HEK293 (cell line): Measurements from ENCODE around the gene NELFB.

Source experiments
- KLF16 ChIP-seq: fragments of 450-650 bp; formaldehyde crosslinking; IDR thresholded peaks from 2 replicates; pipeline ENCODE4 v1.5.1; 2017; ENCODE audit warnings: missing biosample characterization, missing genetic modification characterization
- WT1 ChIP-seq: fragments of 450-650 bp; formaldehyde crosslinking; IDR thresholded peaks from 2 replicates; pipeline ENCODE4 v1.5.1; 2016; ENCODE audit warnings: missing biosample characterization, missing genetic modification characterization
- ZBTB1 ChIP-seq: fragments of 450-650 bp; formaldehyde crosslinking; IDR thresholded peaks from 2 replicates; pipeline ENCODE4 v1.5.1; 2016; ENCODE audit warnings: missing biosample characterization, missing genetic modification characterization
- ZBTB20 ChIP-seq: fragments of 450-650 bp; formaldehyde crosslinking; IDR thresholded peaks from 2 replicates; pipeline ENCODE4 v1.5.1; 2016; ENCODE audit warnings: missing biosample characterization, missing genetic modification characterization
- ZFHX2 ChIP-seq: fragments of 450-650 bp; formaldehyde crosslinking; conservative IDR thresholded peaks from 2 replicates; pipeline ENCODE4 v1.5.1; 2016; ENCODE audit warnings: missing biosample characterization, missing genetic modification characterization
- ZFP3 ChIP-seq: fragments of 450-650 bp; formaldehyde crosslinking; IDR thresholded peaks from 2 replicates; pipeline ENCODE4 v1.5.1; 2016; ENCODE audit warnings: low read depth, missing biosample characterization, missing genetic modification characterization
- ZNF138 ChIP-seq: fragments of 450-650 bp; formaldehyde crosslinking; IDR thresholded peaks from 2 replicates; pipeline ENCODE4 v1.5.1; 2016; ENCODE audit warnings: missing biosample characterization, missing genetic modification characterization, borderline replicate concordance
- ZNF155 ChIP-seq: fragments of 450-650 bp; formaldehyde crosslinking; IDR thresholded peaks from 2 replicates; pipeline ENCODE4 v1.5.1; 2016; ENCODE audit warnings: missing biosample characterization, missing genetic modification characterization
- ZNF175 ChIP-seq: fragments of 450-650 bp; formaldehyde crosslinking; IDR thresholded peaks from 2 replicates; pipeline ENCODE4 v1.5.1; 2016; ENCODE audit warnings: missing biosample characterization, missing genetic modification characterization
- ZNF221 ChIP-seq: fragments of 450-650 bp; formaldehyde crosslinking; IDR thresholded peaks from 2 replicates; pipeline ENCODE4 v1.5.1; 2017; ENCODE audit warnings: missing biosample characterization, missing genetic modification characterization, borderline replicate concordance
- ZNF335 ChIP-seq: fragments of 450-650 bp; formaldehyde crosslinking; conservative IDR thresholded peaks from 2 replicates; pipeline ENCODE4 v1.5.1; 2016; ENCODE audit warnings: missing biosample characterization, missing genetic modification characterization
- ZNF423 ChIP-seq: fragments of 450-650 bp; formaldehyde crosslinking; IDR thresholded peaks from 2 replicates; pipeline ENCODE4 v1.5.1; 2016; ENCODE audit warnings: missing biosample characterization, missing genetic modification characterization
- ZNF426 ChIP-seq: fragments of 450-650 bp; formaldehyde crosslinking; IDR thresholded peaks from 2 replicates; pipeline ENCODE4 v1.5.1; 2017; ENCODE audit warnings: missing biosample characterization, missing genetic modification characterization, mild to moderate bottlenecking, inconsistent platforms, moderate library complexity
- ZNF501 ChIP-seq: fragments of 450-650 bp; formaldehyde crosslinking; IDR thresholded peaks from 2 replicates; pipeline ENCODE4 v1.5.1; 2016; ENCODE audit warnings: missing biosample characterization, missing genetic modification characterization
- ZNF510 ChIP-seq: fragments of 450-650 bp; formaldehyde crosslinking; IDR thresholded peaks from 2 replicates; pipeline ENCODE4 v1.5.1; 2018; ENCODE audit warnings: mild to moderate bottlenecking, missing genetic modification characterization, missing biosample characterization; ENCODE audit not compliant: insufficient replicate concordance
- ZNF548 ChIP-seq: fragments of 450-650 bp; formaldehyde crosslinking; IDR thresholded peaks from 2 replicates; pipeline ENCODE4 v1.5.1; 2016; ENCODE audit warnings: missing biosample characterization, missing genetic modification characterization
- ZNF600 ChIP-seq: fragments of 450-650 bp; formaldehyde crosslinking; IDR thresholded peaks from 2 replicates; pipeline ENCODE4 v1.5.1; 2016; ENCODE audit warnings: missing biosample characterization, missing genetic modification characterization
- ZNF621 ChIP-seq: fragments of 450-650 bp; formaldehyde crosslinking; IDR thresholded peaks from 2 replicates; pipeline ENCODE4 v1.5.1; 2017; ENCODE audit warnings: missing biosample characterization, missing genetic modification characterization
- ZNF658 ChIP-seq: fragments of 450-650 bp; formaldehyde crosslinking; IDR thresholded peaks from 2 replicates; pipeline ENCODE4; 2016; ENCODE audit warnings: missing biosample characterization, missing genetic modification characterization
- ZNF701 ChIP-seq: fragments of 450-650 bp; formaldehyde crosslinking; IDR thresholded peaks from 2 replicates; pipeline ENCODE4 v1.5.1; 2016; ENCODE audit warnings: missing biosample characterization, missing genetic modification characterization
- ZNF792 ChIP-seq: fragments of 450-650 bp; formaldehyde crosslinking; IDR thresholded peaks from 2 replicates; pipeline ENCODE4 v1.5.1; 2016; ENCODE audit warnings: missing biosample characterization, missing genetic modification characterization
- TF ChIP-seq, protein P1 (sequence below): fragments of 450-650 bp; formaldehyde crosslinking; IDR thresholded peaks from 2 replicates; pipeline ENCODE4 v1.5.1; 2017; ENCODE audit warnings: missing biosample characterization, missing genetic modification characterization
- TF ChIP-seq, protein P2 (sequence below): fragments of 450-650 bp; formaldehyde crosslinking; conservative IDR thresholded peaks from 2 replicates; pipeline ENCODE4 v1.5.1; 2016; ENCODE audit warnings: low read depth, missing biosample characterization, missing genetic modification characterization
- TF ChIP-seq, protein P3 (sequence below): fragments of 450-650 bp; formaldehyde crosslinking; IDR thresholded peaks from 2 replicates; pipeline ENCODE4 v1.5.1; 2016; ENCODE audit warnings: missing biosample characterization, missing genetic modification characterization
- TF ChIP-seq, protein P4 (sequence below): fragments of 450-650 bp; formaldehyde crosslinking; IDR thresholded peaks from 2 replicates; pipeline ENCODE4 v1.5.1; 2016; ENCODE audit warnings: missing biosample characterization, missing genetic modification characterization
- TF ChIP-seq, protein P5 (sequence below): fragments of 450-650 bp; formaldehyde crosslinking; IDR thresholded peaks from 2 replicates; pipeline ENCODE4 v1.5.1; 2016; ENCODE audit warnings: missing biosample characterization, missing genetic modification characterization, borderline replicate concordance

The NELFB gene

DNA sequence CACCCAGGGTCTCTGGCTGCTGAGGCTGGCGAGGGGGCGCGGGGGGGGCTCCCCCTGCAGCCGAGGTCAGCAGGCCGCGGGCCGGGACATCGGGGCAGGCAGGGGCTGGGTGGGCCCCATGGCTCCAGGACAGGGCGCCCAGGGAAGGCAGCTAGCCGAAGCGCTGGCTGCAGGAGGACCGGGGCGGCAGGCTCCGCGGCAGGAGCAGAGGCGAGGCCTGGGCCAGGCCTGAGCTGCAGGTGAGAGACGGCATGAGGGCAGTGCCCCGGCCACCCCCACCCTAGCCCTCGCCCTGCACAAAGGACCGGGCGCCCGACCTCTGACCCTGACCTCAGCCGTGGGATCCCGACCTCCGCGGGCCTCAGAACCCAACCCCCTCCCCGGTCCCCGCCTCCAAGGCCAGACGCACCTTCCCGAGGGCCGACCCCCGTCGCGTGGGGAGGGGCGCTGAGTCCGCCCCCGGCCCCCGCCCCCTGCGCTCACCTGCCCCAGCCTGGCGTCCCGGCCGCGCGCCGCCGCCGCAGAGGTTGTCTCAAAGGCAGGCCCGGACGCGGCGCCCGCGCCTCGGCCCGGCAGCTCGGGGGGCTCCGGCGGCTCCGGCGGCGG, 33.5 kb upstream of the NELFB start (continued):
- TF ChIP-seq ZNF792 (tag by site-specific recombination) = no peak
- TF ChIP-seq ZFP3 (tag by site-specific recombination) = no peak
- TF ChIP-seq, protein P1, sequence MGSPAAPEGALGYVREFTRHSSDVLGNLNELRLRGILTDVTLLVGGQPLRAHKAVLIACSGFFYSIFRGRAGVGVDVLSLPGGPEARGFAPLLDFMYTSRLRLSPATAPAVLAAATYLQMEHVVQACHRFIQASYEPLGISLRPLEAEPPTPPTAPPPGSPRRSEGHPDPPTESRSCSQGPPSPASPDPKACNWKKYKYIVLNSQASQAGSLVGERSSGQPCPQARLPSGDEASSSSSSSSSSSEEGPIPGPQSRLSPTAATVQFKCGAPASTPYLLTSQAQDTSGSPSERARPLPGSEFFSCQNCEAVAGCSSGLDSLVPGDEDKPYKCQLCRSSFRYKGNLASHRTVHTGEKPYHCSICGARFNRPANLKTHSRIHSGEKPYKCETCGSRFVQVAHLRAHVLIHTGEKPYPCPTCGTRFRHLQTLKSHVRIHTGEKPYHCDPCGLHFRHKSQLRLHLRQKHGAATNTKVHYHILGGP (tag by site-specific recombination) = no peak
- TF ChIP-seq ZNF548 (tag by site-specific recombination) = no peak
- TF ChIP-seq, protein P2, sequence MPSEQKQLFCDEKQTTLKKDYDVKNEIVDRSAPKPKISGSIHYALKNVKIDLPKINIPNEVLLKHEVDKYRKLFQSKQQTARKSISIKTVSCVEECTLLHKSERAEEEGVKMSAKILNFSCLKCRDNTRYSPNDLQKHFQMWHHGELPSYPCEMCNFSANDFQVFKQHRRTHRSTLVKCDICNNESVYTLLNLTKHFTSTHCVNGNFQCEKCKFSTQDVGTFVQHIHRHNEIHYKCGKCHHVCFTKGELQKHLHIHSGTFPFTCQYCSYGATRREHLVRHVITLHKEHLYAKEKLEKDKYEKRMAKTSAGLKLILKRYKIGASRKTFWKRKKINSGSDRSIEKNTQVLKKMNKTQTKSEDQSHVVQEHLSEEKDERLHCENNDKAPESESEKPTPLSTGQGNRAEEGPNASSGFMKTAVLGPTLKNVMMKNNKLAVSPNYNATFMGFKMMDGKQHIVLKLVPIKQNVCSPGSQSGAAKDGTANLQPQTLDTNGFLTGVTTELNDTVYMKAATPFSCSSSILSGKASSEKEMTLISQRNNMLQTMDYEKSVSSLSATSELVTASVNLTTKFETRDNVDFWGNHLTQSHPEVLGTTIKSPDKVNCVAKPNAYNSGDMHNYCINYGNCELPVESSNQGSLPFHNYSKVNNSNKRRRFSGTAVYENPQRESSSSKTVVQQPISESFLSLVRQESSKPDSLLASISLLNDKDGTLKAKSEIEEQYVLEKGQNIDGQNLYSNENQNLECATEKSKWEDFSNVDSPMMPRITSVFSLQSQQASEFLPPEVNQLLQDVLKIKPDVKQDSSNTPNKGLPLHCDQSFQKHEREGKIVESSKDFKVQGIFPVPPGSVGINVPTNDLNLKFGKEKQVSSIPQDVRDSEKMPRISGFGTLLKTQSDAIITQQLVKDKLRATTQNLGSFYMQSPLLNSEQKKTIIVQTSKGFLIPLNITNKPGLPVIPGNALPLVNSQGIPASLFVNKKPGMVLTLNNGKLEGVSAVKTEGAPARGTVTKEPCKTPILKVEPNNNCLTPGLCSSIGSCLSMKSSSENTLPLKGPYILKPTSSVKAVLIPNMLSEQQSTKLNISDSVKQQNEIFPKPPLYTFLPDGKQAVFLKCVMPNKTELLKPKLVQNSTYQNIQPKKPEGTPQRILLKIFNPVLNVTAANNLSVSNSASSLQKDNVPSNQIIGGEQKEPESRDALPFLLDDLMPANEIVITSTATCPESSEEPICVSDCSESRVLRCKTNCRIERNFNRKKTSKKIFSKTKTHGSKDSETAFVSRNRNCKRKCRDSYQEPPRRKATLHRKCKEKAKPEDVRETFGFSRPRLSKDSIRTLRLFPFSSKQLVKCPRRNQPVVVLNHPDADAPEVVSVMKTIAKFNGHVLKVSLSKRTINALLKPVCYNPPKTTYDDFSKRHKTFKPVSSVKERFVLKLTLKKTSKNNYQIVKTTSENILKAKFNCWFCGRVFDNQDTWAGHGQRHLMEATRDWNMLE (tag by site-specific recombination) = no peak
- TF ChIP-seq, protein P3, sequence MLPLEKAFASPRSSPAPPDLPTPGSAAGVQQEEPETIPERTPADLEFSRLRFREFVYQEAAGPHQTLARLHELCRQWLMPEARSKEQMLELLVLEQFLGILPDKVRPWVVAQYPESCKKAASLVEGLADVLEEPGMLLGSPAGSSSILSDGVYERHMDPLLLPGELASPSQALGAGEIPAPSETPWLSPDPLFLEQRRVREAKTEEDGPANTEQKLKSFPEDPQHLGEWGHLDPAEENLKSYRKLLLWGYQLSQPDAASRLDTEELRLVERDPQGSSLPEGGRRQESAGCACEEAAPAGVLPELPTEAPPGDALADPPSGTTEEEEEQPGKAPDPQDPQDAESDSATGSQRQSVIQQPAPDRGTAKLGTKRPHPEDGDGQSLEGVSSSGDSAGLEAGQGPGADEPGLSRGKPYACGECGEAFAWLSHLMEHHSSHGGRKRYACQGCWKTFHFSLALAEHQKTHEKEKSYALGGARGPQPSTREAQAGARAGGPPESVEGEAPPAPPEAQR (tag by site-specific recombination) = no peak
- no peak for TF ChIP-seq ZNF658
- TF ChIP-seq WT1 (tag by site-specific recombination) = no peak
- TF ChIP-seq ZNF335 = peak; percentile 46
- no peak; the same call in 1 of the 2 replicates for TF ChIP-seq ZFHX2
- TF ChIP-seq ZNF155 = no peak
- TF ChIP-seq ZNF138 (tag by site-specific recombination) = no peak
- no peak for TF ChIP-seq ZNF175
- no peak for TF ChIP-seq ZNF221 (tag by site-specific recombination)
- TF ChIP-seq ZNF621 (tag by site-specific recombination) = no peak
- no peak for TF ChIP-seq ZBTB1 (tag by site-specific recombination)
- TF ChIP-seq ZNF701 = no peak
- no peak for TF ChIP-seq ZBTB20 (tag by site-specific recombination)
- no peak for TF ChIP-seq ZNF600
- 0 out of 2 replicates have a peak, but pooled peaks have one; percentile 20 for TF ChIP-seq KLF16 (tag by site-specific recombination)
- TF ChIP-seq ZNF501 (tag by site-specific recombination) = no peak
- TF ChIP-seq, protein P4, sequence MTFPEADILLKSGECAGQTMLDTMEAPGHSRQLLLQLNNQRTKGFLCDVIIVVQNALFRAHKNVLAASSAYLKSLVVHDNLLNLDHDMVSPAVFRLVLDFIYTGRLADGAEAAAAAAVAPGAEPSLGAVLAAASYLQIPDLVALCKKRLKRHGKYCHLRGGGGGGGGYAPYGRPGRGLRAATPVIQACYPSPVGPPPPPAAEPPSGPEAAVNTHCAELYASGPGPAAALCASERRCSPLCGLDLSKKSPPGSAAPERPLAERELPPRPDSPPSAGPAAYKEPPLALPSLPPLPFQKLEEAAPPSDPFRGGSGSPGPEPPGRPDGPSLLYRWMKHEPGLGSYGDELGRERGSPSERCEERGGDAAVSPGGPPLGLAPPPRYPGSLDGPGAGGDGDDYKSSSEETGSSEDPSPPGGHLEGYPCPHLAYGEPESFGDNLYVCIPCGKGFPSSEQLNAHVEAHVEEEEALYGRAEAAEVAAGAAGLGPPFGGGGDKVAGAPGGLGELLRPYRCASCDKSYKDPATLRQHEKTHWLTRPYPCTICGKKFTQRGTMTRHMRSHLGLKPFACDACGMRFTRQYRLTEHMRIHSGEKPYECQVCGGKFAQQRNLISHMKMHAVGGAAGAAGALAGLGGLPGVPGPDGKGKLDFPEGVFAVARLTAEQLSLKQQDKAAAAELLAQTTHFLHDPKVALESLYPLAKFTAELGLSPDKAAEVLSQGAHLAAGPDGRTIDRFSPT (tag by site-specific recombination) = peak; percentile 75; the same call in 1 of the 2 replicates
- no peak for TF ChIP-seq ZNF423 (tag by site-specific recombination)
- TF ChIP-seq ZNF510 (tag by site-specific recombination) = no peak
- TF ChIP-seq, protein P5, sequence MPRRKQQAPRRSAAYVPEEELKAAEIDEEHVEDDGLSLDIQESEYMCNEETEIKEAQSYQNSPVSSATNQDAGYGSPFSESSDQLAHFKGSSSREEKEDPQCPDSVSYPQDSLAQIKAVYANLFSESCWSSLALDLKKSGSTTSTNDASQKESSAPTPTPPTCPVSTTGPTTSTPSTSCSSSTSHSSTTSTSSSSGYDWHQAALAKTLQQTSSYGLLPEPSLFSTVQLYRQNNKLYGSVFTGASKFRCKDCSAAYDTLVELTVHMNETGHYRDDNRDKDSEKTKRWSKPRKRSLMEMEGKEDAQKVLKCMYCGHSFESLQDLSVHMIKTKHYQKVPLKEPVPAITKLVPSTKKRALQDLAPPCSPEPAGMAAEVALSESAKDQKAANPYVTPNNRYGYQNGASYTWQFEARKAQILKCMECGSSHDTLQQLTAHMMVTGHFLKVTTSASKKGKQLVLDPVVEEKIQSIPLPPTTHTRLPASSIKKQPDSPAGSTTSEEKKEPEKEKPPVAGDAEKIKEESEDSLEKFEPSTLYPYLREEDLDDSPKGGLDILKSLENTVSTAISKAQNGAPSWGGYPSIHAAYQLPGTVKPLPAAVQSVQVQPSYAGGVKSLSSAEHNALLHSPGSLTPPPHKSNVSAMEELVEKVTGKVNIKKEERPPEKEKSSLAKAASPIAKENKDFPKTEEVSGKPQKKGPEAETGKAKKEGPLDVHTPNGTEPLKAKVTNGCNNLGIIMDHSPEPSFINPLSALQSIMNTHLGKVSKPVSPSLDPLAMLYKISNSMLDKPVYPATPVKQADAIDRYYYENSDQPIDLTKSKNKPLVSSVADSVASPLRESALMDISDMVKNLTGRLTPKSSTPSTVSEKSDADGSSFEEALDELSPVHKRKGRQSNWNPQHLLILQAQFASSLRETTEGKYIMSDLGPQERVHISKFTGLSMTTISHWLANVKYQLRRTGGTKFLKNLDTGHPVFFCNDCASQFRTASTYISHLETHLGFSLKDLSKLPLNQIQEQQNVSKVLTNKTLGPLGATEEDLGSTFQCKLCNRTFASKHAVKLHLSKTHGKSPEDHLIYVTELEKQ (tag by site-specific recombination) = no peak
- no peak for TF ChIP-seq ZNF426 (tag by site-specific recombination)
